NCI-H774 (cell line): ENCODE data around the gene IZUMO2.

Experiments
- DNase-seq: peaks from one replicate; lab custom pipeline; 2025; lab: John Stamatoyannopoulos, UW

Gene IZUMO2

GRCh38 chr19:50162988-50163387 is at the start of gene IZUMO2:
TSS of gene IZUMO2 (minus strand) at chr19:50163281. CDS start at chr19:50163194, 87 bp downstream.
- DNase-seq = no peak

GRCh38 chr19:50210425-50210824 is 47.3 kb upstream of the IZUMO2 start:
- DNase-seq = no peak

GRCh38 chr19:50209131-50209530 is 46.0 kb upstream of the IZUMO2 start:
- no peak for DNase-seq

- DNase-seq = no peak
Observed at GRCh38 chr19:50207730-50208129, 44.6 kb upstream of the IZUMO2 start.

GRCh38 chr19:50206191-50206590 is 43.1 kb upstream of the IZUMO2 start:
- DNase-seq = no peak

- peak; percentile 64 for DNase-seq
Observed at GRCh38 chr19:50205681-50206138, 42.6 kb upstream of the IZUMO2 start.

- DNase-seq = peak; percentile 92
Observed at GRCh38 chr19:50204811-50205675, 42.0 kb upstream of the IZUMO2 start.

- DNase-seq = no peak
Observed at GRCh38 chr19:50204081-50204428, 41.0 kb upstream of the IZUMO2 start.

GRCh38 chr19:50203281-50204080 is 40.4 kb upstream of the IZUMO2 start, which contains the start of gene MYH14:
TSS of gene MYH14 (plus strand) at chr19:50203622. CDS start at chr19:50210366, 6,744 bp downstream.
- DNase-seq = peak; percentile 95

- DNase-seq = no peak
Observed at GRCh38 chr19:50202962-50203280, 39.8 kb upstream of the IZUMO2 start.

- no peak for DNase-seq
Observed at GRCh38 chr19:50202386-50202785, 39.3 kb upstream of the IZUMO2 start.

- no peak for DNase-seq
Observed at GRCh38 chr19:50199259-50199555, 36.1 kb upstream of the IZUMO2 start.

- DNase-seq = no peak
Observed at GRCh38 chr19:50198431-50199258, 35.6 kb upstream of the IZUMO2 start.

- DNase-seq = no peak
Observed at GRCh38 chr19:50197348-50197747, 34.3 kb upstream of the IZUMO2 start.

GRCh38 chr19:50196322-50196932 is 33.3 kb upstream of the IZUMO2 start:
- DNase-seq = no peak

- DNase-seq = no peak
Observed at GRCh38 chr19:50195224-50195623, 32.1 kb upstream of the IZUMO2 start.

- DNase-seq = no peak
Observed at GRCh38 chr19:50192463-50193211, 29.6 kb upstream of the IZUMO2 start.

GRCh38 chr19:50191216-50191615 is 28.1 kb upstream of the IZUMO2 start:
- DNase-seq = no peak

GRCh38 chr19:50190439-50190891 is 27.4 kb upstream of the IZUMO2 start:
- no peak for DNase-seq

- DNase-seq = no peak
Observed at GRCh38 chr19:50189331-50189730, 26.2 kb upstream of the IZUMO2 start.

GRCh38 chr19:50187937-50188336 is 24.9 kb upstream of the IZUMO2 start:
- DNase-seq = no peak
